AG10803 (cell line): ENCODE data around the gene SLC12A8.

Source experiments
- DNase-seq: peaks from one replicate; pipeline ENCODE4 v3.0.0; 2010; ENCODE audit warnings: low read depth
- H3K4me3 ChIP-seq: 2 replicates; pipeline ENCODE4 v1.5.1; 2011; ENCODE audit warnings: mild to moderate bottlenecking, low read length, control low read depth
- TF ChIP-seq, protein P1 (sequence below): conservative IDR thresholded peaks from 2 replicates; pipeline ENCODE4 v1.5.1; 2011; ENCODE audit warnings: mild to moderate bottlenecking, low read length, control low read depth, inconsistent platforms

The SLC12A8 gene

DNA sequence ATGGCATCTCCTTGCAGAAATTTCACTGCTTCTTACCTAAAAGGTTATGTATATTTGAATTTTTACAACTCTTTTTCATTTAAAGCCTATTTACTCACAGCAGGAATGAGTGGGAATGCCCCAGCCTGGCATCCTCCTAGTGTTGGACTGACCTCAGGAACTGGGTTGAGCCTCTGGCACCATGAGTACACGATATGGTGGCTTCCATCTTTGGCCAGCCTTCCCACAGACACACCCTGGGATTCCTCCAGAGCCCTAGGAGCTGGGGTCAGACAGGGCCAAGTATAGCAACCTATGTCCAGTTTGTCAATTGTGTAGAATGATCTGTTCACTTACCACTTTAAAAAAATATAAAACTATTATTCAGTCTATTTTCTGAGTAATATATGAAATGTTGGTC lies 99.6 kb downstream of the SLC12A8 start:
- DNase-seq: no peak
- no peak overlapping the region for H3K4me3 ChIP-seq
- TF ChIP-seq, protein P1, sequence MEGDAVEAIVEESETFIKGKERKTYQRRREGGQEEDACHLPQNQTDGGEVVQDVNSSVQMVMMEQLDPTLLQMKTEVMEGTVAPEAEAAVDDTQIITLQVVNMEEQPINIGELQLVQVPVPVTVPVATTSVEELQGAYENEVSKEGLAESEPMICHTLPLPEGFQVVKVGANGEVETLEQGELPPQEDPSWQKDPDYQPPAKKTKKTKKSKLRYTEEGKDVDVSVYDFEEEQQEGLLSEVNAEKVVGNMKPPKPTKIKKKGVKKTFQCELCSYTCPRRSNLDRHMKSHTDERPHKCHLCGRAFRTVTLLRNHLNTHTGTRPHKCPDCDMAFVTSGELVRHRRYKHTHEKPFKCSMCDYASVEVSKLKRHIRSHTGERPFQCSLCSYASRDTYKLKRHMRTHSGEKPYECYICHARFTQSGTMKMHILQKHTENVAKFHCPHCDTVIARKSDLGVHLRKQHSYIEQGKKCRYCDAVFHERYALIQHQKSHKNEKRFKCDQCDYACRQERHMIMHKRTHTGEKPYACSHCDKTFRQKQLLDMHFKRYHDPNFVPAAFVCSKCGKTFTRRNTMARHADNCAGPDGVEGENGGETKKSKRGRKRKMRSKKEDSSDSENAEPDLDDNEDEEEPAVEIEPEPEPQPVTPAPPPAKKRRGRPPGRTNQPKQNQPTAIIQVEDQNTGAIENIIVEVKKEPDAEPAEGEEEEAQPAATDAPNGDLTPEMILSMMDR: no peak

DNA sequence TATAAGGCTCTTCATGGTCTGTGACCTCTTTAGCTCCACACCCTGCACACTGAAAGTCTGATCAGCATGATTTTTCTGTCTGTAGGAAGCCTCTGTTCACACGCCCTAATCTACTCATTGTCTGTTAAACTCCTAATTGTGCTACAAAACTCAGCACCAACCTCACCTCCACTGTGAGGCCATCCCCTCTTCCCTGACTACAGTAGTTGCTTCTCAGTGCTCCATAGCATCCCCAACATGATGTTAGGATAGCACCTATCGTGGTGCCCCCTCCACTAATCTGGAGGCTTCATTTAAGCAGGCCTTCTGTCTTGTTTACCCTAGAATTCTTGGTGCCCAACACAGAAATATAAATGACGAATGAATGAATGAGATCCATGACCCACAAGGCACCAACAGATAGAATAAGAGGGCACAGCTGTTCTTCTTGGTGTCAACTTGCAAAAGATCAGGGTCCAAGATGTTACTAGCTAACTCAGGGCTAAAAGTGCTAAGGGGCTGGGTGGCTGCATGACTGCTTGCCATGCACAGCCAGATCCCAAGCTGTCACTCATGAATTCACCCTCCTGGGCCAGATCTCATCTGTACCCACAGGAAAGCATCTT lies 101.6 kb downstream of the SLC12A8 start:
- DNase-seq: no peak
- TF ChIP-seq, protein P1: no peak
- no peak overlapping the region for H3K4me3 ChIP-seq

DNA sequence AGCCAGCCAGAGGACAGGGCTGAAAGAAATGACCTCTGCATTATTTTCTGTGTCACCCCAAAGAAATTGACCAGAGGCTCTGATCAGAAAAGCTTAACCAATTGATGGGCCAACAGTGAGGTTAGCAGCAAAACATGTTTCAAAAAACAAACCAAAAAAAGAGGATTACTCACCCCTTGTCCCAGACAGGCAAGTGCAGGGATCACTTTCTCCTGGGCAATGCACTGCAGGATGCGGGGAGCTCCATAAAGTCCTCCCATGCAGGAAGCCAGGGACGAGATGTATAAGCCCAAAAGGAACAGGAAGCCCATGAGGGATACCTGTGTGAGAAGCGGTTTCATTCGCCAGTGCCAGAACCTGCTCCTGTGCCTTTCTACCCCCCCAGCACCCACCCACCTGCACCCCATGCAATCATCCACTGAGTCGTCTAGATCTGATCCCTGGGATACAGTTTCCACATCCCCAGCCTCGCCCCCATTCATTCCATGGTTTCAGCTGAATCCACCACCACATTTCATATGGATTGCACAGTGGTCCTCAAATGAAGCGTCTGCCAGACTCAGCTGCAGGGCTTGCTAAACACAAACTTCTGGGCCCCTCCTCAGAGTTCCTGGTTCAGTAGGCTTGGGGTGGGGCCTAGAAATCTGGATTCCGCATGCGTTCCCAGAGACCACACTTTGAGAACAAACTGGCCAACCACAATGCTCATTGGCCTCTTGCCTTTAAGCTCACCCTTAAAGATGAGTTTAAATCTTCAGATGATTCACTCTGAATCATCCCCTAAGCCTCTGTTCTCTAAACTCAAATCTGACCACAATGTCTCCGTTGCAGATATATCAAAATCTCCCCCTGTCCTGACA lies 102.3 kb downstream of the SLC12A8 start:
- TF ChIP-seq, protein P1: no peak
- DNase-seq: peak; percentile 95
- no peak overlapping the region for H3K4me3 ChIP-seq

DNA sequence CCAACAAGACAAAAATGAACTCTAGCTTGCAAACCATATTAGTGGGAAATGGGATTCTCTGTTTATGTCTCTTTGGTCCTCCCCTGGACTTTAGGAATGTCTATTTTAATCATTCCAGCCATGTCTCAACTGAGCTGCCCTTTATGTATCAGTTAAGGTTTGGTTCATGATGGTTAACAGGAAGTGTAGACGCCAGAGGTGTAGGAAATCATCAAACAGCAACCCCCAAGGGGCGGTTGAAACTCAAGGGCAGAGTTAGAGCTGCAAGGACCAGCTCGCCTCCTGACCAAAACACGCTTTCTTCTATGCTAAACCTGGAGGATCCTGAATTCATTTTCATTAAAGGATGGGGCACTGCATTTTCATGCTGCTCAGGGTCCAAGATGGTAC lies 103.0 kb downstream of the SLC12A8 start:
- DNase-seq: no peak
- TF ChIP-seq, protein P1: no peak
- no peak overlapping the region for H3K4me3 ChIP-seq

DNA sequence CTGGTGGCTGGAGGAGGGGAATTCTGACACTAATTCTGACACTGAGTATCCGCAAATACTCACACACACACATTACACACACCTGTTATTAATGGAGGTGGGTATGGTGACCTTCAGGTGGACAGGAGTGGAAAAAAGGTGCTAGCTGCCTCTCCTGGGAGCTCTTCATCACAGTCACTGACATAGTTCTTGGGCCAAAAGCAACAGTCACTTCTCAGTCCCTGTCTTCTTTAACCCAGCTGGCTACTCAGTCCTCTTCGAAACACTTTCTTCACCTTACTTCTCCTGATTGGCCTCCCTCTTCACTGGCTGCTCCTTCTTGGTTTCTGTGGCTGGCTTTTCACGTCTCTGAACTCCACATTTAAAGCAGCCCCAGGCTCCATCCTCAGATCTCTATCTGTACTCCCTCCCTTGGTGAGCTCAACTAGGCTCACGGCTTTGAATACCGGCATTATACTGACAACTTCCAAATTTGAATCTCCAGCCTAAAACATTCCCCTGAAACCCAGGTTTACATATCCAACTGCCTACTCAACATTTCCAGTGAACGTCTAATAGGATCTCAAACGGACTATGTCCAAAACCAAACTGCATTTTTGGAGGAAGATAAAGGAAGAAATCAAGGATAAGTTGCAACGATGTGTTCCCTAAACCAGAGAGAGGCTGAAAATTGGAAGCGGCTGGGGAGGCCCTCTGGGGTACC lies 103.6 kb downstream of the SLC12A8 start:
- TF ChIP-seq, protein P1: no peak
- no peak overlapping the region for H3K4me3 ChIP-seq
- DNase-seq: no peak

DNA sequence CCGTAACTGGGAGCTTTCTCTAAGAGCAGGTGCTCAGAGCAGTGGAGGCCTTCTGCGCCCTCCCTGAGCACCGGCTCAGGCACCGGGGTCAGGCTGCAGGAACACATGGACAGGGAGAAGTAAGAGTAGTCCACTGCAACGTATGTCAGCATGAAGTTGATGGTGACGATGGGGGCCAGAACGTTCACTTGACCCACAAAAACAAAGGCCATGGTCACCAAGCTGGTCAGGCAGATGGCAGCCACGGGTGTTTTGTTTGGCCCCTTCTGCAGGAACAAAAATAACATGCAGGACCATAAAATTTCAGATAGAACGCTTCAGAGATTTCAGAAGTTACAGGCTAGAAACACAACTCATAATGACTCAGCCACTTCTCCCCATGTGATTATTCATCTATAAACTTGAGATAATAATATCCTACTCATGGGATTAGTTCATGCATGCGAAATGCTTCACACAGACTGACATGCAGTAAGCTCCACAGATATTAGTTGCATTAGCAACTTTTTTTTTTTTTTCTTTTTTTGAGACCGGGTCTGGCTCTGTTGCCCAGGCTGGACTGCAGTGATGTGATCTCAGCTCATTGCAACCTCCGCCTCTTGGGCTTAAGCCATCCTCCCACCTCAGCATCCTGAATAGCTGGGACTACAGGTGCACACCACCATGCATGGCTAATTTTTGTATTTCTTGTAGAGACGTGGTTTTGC lies 104.5 kb downstream of the SLC12A8 start:
- peak; percentile 77 for DNase-seq
- TF ChIP-seq, protein P1: no peak
- no peak overlapping the region for H3K4me3 ChIP-seq
